ENCODE data around the gene GRHL3.

DNA sequence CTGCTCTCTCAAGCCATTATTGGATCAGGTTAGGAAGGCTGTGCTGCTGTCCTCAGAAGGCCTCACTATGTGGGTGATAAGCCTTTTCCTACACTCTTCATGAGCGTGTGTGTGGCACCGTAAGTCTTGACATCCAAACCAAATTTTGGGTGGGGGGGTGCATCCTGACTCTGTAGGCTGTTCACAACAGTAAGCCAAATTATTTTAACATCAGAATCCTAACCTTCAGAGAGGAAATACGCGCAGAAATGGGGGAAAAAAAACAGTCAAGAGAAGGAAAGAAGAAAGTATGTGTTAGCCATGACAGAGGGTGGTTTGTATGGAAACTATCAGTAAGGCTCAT lies 73.4 kb downstream of the GRHL3 start:
- no peak for TF ChIP-seq EZH2 (IDR thresholded peaks at IDR 0.05; ENCODE audit: borderline replicate concordance)
- TF ChIP-seq, protein P1, sequence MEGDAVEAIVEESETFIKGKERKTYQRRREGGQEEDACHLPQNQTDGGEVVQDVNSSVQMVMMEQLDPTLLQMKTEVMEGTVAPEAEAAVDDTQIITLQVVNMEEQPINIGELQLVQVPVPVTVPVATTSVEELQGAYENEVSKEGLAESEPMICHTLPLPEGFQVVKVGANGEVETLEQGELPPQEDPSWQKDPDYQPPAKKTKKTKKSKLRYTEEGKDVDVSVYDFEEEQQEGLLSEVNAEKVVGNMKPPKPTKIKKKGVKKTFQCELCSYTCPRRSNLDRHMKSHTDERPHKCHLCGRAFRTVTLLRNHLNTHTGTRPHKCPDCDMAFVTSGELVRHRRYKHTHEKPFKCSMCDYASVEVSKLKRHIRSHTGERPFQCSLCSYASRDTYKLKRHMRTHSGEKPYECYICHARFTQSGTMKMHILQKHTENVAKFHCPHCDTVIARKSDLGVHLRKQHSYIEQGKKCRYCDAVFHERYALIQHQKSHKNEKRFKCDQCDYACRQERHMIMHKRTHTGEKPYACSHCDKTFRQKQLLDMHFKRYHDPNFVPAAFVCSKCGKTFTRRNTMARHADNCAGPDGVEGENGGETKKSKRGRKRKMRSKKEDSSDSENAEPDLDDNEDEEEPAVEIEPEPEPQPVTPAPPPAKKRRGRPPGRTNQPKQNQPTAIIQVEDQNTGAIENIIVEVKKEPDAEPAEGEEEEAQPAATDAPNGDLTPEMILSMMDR (IDR thresholded peaks at IDR 0.05; ENCODE audit: poor library complexity), result no peak
- TF ChIP-seq EZH2phosphoT487 (IDR thresholded peaks at IDR 0.05; ENCODE audit: low read depth, severe bottlenecking, unreplicated experiment), result no peak

Data from hepatocyte (in vitro differentiated cells).